Measurements from ENCODE around the gene PADI4. TPM values are rescaled to one million over a fixed set of nuclear protein-coding genes. Genes with fewer than 3 reads are reported as not detected.

PADI4 gene
- total RNA-seq, 4 donors from 2014 or later = 1.2 TPM; not detected in 3

- TF ChIP-seq POLR2A (IDR thresholded peaks at IDR 0.05) (no peak), CTCF (IDR thresholded peaks at IDR 0.05) (no peak)
- Histone ChIP-seq H3K27me3 (no peaks in the 10 kb centered on the region), H3K36me3 (no peaks in the 10 kb centered on the region), H3K9me3 (no peaks in the 10 kb centered on the region), H3K4me3 (no peak overlapping the region), H3K27ac (no peak overlapping the region), H3K4me1 (no peaks in the 10 kb centered on the region)
- no peak for DNase-seq
- intact Hi-C loops (cut with DNase I; ENCODE audit: low total_unique reads) = no loop called here
These were observed 6.2 kb upstream of the PADI4 start for GRCh38 chr1:17301767-17302166.

GRCh38 chr1:17304151-17304825, 3.7 kb upstream of the PADI4 start:
- no peak for TF ChIP-seq POLR2A (IDR thresholded peaks at IDR 0.05)
- no peak for TF ChIP-seq CTCF (IDR thresholded peaks at IDR 0.05)
- H3K27ac ChIP-seq = no peak overlapping the region
- no peak overlapping the region for H3K4me3 ChIP-seq
- DNase-seq = no peak
- no peaks in the 10 kb centered on the region for H3K4me1 ChIP-seq
- H3K27me3 ChIP-seq = no peaks in the 10 kb centered on the region
- intact Hi-C loops (cut with DNase I; ENCODE audit: low total_unique reads) = no loop called here
- H3K36me3 ChIP-seq = no peaks in the 10 kb centered on the region
- H3K9me3 ChIP-seq = no peaks in the 10 kb centered on the region

- no peak overlapping the region for H3K27ac ChIP-seq
- no peak for DNase-seq
- intact Hi-C loops (cut with DNase I; ENCODE audit: low total_unique reads) = no loop called here
- no peaks in the 10 kb centered on the region for H3K9me3 ChIP-seq
- TF ChIP-seq CTCF (IDR thresholded peaks at IDR 0.05) = no peak
- no peak for TF ChIP-seq POLR2A (IDR thresholded peaks at IDR 0.05)
- no peaks in the 10 kb centered on the region for H3K27me3 ChIP-seq
- no peaks in the 10 kb centered on the region for H3K36me3 ChIP-seq
- no peaks in the 10 kb centered on the region for H3K4me1 ChIP-seq
- H3K4me3 ChIP-seq = no peak overlapping the region
These were observed 3.2 kb upstream of the PADI4 start for GRCh38 chr1:17304826-17305175.

GRCh38 chr1:17305576-17306095, 2.4 kb upstream of the PADI4 start:
- TF ChIP-seq POLR2A (IDR thresholded peaks at IDR 0.05) (no peak), CTCF (IDR thresholded peaks at IDR 0.05) (no peak)
- Histone ChIP-seq H3K4me1 (no peaks in the 10 kb centered on the region), H3K27ac (no peak overlapping the region), H3K9me3 (no peaks in the 10 kb centered on the region), H3K27me3 (no peaks in the 10 kb centered on the region), H3K4me3 (no peak overlapping the region), H3K36me3 (no peaks in the 10 kb centered on the region)
- DNase-seq = no peak
- intact Hi-C loops (cut with DNase I; ENCODE audit: low total_unique reads) = no loop called here

- Histone ChIP-seq H3K27ac (no peak overlapping the region), H3K9me3 (no peaks in the 10 kb centered on the region), H3K36me3 (no peaks in the 10 kb centered on the region), H3K4me3 (no peak overlapping the region), H3K27me3 (no peaks in the 10 kb centered on the region), H3K4me1 (no peaks in the 10 kb centered on the region)
- no peak for TF ChIP-seq POLR2A (IDR thresholded peaks at IDR 0.05)
- TF ChIP-seq CTCF (IDR thresholded peaks at IDR 0.05) = no peak
- intact Hi-C loops (cut with DNase I; ENCODE audit: low total_unique reads) = no loop called here
- no peak for DNase-seq
These were observed 1.6 kb upstream of the PADI4 start for GRCh38 chr1:17306407-17306806.
